H1 (cell line): ENCODE measurements around the gene PYGB. TPM values are rescaled to one million over a fixed set of nuclear protein-coding genes. Genes with fewer than 3 reads are reported as not detected.

Experiments
- ASH2L ChIP-seq: fragments of 200-600, 300-600 bp; sonication (generic); IDR thresholded peaks from one replicate; pipeline ENCODE4 v1.7.1; 2017; ENCODE audit warnings: low read length
- polyA plus RNA-seq, 7 experiments: library from polyadenylated mRNA; depleted of rRNA in 3 of 7; stranded (reverse) in 5 of 7; unstranded in 2 of 7; fragments of >200 nt in 5 of 7; fragments of 200-250 nt in 2 of 7; gene quantifications; 1 replicate in 5 of 7; 2 replicates in 1 of 7; 4 replicates in 1 of 7; pipeline versions ENCODE4 v1.2.1 to v1.2.3, GENCODE V29; 2011 to 2013; ENCODE audit warnings: missing spikeins in 2 of 7, mixed read lengths in 2 of 7
- total RNA-seq: library from RNA; stranded (reverse); fragmentation: NEBNext Ultra II Directional; extraction: Animal tissue kit (Norgen Biotek cat#: 25700); gene quantifications from 2 replicates; pipeline ENCODE4 v1.2.1, GENCODE V29; 2021
- TF ChIP-seq, protein P1 (sequence below): IDR thresholded peaks from 2 replicates; pipeline ENCODE4 v1.6.1; 2012; ENCODE audit warnings: inconsistent platforms

PYGB gene
- total and polyA plus RNA-seq, 2 of the 8 experiments (the other 6 are each of a cell fraction or from before 2014, with no cell fraction given): 26.6 to 56.0 TPM

- TF ChIP-seq ASH2L: no peak
- TF ChIP-seq, protein P1, sequence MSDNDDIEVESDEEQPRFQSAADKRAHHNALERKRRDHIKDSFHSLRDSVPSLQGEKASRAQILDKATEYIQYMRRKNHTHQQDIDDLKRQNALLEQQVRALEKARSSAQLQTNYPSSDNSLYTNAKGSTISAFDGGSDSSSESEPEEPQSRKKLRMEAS: no peak
Observed at GRCh38 chr20:25274481-25274880, 26.6 kb downstream of the PYGB start (continued).
